ENCODE measurements around the gene CIAO2B. TPM values are rescaled to one million over a fixed set of nuclear protein-coding genes. Genes with fewer than 3 reads are reported as not detected.
"Not testable (repeated sequence)": the region's sequence is repeated elsewhere in the genome, so short reads cannot be mapped to it uniquely, and the experiment has no call there.

Gene CIAO2B
- total RNA-seq, 1 donor: 21.2 TPM

DNA sequence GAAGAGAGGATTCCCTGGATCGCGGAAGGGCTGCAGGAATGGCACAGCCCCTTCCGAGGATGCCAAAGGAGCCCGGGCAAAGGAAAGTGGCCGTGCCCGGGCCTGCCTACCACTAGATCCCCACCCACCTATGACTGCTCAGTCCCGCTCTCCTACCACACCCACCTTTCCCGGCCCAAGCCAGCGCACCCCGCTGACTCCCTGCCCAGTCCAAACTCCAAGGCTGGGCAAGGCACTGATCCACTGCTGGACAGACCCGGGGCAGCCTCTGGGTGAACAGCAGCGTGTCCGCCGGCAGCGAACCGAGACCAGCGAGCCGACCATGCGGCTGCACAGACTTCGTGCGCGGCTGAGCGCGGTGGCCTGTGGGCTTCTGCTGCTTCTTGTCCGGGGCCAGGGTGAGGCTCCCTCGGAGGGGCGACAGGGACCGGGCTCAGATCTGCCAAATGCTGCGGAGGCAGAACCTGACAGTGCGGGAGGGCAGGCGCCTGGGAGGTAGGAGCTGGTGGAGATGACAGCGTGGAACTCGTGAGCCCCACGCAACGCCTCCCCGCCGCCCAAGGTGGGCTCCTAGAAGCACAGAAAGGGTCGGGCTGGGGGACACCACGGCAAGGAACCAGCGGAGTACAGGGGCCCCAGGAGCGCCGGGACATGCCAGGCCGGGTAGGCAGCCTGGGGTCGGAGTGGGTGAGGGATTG, 1.3 kb upstream of the CIAO2B start, which contains the start of gene CES2:
Gene CES2, plus strand, starts transcription at position 203 of the 698 bp plus-strand sequence. Its CDS starts 120 bp downstream, at position 323.
- Histone ChIP-seq H3K4me3 (ENCODE audit: low read length) (peak within 1 kb of the TSS; percentile 76), H3K27me3 (ENCODE audit: insufficient read depth, low read length) (no peaks in the 10 kb centered on the region), H3K9me3 (ENCODE audit: low read depth, low read length) (no peaks in the 10 kb centered on the region), H3K4me1 (ENCODE audit: insufficient read depth, low read length) (peaks cover 33% of the 10 kb centered on the region)

DNA sequence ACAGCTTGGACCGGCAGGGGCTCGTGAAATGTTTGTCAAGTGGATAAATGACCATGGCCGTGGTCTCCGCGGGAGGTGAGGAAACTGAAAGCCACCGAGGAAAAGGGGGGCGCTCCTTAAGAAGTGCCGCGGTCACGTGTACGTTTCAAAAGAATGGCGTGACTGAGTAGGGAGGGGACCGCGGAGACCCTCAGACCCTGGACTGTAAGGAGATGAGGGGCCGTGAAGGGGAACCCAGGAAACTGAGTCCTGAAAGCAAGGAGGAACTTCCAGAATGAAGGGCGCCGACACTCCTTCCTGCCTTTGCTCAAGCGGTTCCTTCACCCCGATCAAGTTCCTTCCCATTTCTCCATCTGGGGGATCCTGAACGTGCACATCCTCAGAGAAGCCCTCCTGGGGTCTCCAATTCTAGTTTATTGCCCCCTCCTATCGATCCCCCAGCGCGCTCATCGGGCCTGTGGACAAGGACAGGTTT, 674 bp upstream of the CIAO2B start:
- Histone ChIP-seq H3K4me3 (ENCODE audit: low read length) (peak overlapping the region; percentile 76), H3K4me1 (ENCODE audit: insufficient read depth, low read length) (peaks cover 33% of the 10 kb centered on the region)
- H3K27me3 ChIP-seq (ENCODE audit: insufficient read depth, low read length); H3K9me3 ChIP-seq (ENCODE audit: low read depth, low read length): not testable (repeated sequence)

DNA sequence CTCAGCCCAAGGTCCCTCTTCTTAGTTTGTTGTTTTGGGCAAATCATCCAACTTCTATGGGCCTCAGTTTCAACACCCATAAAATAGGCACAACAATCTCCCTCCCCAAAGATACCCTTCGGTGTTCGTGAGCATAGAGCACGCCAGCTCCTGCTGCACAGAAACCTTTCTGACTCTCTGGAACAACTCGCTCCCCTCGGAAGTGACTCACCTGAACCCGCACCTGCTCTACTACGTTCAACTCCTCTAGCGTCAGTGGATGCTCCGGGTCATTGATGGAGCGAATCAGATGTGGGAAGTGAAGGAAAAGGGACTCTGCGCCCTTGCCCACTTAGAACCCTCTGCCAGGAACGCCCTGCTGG, 445 bp downstream of the CIAO2B start:
- Histone ChIP-seq H3K4me3 (ENCODE audit: low read length) (peak overlapping the region; percentile 76), H3K4me1 (ENCODE audit: insufficient read depth, low read length) (peaks cover 33% of the 10 kb centered on the region)

DNA sequence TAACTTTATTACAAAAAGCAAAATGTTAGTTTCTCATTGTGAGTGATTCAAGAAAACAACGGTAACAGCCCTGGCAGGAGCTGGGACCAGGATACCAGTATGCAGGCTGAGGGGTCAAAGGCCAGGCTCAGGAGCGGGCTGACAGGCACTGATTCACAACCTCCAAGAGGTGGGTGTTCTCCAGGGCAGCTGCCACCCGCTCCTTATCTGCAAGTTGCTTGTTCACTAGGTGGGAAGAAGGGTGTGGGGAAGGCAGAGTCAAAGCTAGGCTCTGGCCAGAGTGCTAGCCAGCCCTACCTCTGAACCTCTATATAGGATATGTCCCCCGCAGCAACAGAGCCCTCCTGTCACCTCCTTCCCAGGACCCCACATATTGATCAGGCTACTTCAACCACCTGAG, 2.1 kb downstream of the CIAO2B start:
- Histone ChIP-seq H3K4me1 (ENCODE audit: insufficient read depth, low read length) (peaks cover 33% of the 10 kb centered on the region), H3K27me3 (ENCODE audit: insufficient read depth, low read length) (no peaks in the 10 kb centered on the region), H3K9me3 (ENCODE audit: low read depth, low read length) (no peaks in the 10 kb centered on the region), H3K4me3 (ENCODE audit: low read length) (no peak overlapping the region)

More for the DNA sequence above, 445 bp downstream of the CIAO2B start:
- Histone ChIP-seq H3K9me3 (ENCODE audit: low read depth, low read length) (no peaks in the 10 kb centered on the region), H3K27me3 (ENCODE audit: insufficient read depth, low read length) (no peaks in the 10 kb centered on the region)

DNA sequence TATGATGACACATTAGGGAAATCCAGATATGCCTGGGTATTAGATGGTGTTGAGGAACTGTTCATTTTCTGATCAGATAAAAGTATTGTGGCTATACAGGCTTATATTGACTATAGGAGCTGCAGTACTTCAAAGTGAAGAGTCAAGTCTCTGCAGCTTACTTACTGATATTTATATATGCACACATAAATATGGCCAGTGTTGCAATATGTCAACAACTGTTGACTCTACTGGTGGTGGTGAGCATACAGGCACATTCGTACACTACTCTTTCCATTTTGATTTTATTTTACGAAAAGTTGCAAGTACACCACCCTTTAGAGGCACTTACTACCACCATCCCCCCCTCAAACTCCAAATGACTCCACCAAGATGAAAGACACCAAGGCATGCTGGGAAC, 2.5 kb downstream of the CIAO2B start:
- Histone ChIP-seq H3K9me3 (ENCODE audit: low read depth, low read length) (no peaks in the 10 kb centered on the region), H3K27me3 (ENCODE audit: insufficient read depth, low read length) (no peaks in the 10 kb centered on the region), H3K4me3 (ENCODE audit: low read length) (no peak overlapping the region), H3K4me1 (ENCODE audit: insufficient read depth, low read length) (peaks cover 31% of the 10 kb centered on the region)

DNA sequence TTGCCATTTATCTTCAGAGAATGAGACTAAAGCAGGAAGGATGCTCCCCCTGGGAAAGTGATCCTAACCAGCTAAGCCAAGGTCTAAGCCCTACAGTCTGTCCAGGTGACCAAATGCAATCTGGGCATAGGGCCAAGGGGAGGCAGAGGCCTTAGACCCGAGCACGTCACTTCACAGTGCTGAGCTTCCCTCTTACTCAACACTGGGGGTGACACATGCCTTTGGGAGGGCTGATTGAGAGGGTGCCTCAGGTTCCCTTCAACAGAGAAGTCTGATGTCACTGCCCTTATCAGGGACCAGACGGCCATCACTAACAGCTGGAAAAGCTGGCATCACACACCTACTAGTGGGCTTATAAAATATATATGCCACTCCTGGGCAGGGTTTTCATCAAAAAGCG, 4.0 kb downstream of the CIAO2B start:
- H3K27me3 ChIP-seq (ENCODE audit: insufficient read depth, low read length): peaks cover 13% of the 10 kb centered on the region

DNA sequence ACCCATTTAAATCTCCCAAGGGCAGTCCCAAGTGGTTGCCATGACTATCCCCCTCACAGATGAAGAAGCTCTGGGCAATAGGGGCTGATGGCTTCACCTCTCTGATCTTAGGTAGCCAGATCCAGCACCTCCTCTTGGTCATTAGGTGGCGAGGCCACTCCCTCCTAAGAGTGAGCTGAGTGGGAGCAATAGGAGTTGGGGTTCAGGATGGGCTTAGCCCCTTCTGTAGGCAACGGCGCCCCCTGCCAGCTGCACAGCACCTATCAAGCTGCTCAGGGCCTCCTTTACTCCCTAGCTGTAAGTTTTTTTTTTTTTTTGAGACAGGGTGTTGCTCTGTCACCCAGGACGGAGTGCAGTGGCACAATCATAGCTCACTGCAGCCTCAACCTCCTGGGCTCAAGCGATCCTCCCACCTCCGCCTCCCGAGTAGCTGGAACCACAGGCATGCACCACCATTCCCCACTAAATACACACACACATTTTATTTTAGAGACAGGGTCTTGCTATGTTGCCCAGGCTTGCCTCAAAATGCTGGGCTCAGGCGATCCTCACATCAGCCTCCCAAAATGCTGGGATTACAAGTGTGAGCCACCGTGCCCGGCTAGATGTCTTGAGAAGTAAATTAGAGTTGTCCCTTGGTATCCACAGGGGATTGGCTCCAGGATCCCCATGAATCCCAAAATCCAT, 5.4 kb downstream of the CIAO2B start:
- Histone ChIP-seq H3K27me3 (ENCODE audit: insufficient read depth, low read length) (peaks cover 24% of the 10 kb centered on the region), H3K4me1 (ENCODE audit: insufficient read depth, low read length) (peaks cover 28% of the 10 kb centered on the region), H3K4me3 (ENCODE audit: low read length) (no peak overlapping the region), H3K9me3 (ENCODE audit: low read depth, low read length) (no peaks in the 10 kb centered on the region)

More for the DNA sequence above, 4.0 kb downstream of the CIAO2B start:
- Histone ChIP-seq H3K4me1 (ENCODE audit: insufficient read depth, low read length) (peaks cover 24% of the 10 kb centered on the region), H3K4me3 (ENCODE audit: low read length) (no peak overlapping the region), H3K9me3 (ENCODE audit: low read depth, low read length) (no peaks in the 10 kb centered on the region)

DNA sequence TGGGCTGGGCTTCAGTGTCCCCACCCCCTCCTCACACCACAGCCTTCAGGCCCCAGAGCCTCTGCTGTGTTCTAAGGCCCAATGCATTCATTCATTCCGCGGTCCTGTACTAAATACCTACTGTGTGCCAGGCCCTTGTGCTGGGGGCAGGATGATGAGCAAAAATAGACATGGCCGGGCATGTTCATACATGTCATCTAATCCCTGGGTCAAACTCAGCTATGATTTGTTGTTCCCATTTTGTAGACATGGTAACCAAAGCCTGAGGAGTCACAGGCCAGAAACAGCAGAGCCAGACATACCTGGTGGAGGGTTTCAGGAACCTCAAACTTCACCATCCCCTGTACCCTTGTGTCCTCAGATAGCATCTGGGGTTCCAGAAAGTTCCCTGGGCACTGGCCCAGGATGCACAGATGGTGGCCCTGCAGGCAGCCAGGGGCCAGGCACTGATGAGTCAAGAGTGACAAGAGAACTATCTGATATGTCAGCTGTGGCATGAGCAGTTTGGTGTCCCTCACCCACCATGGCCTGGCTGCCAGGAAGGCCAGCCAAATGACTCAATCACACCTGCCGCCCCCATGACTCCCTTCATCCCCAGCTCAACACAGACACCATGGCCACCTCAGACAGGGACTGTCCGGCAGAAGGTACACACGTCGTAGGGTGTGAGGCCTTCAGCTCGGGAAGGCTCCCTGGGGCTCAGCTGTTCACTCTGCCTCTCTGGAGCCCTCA, 6.1 kb downstream of the CIAO2B start:
- H3K27me3 ChIP-seq (ENCODE audit: insufficient read depth, low read length): peaks cover 29% of the 10 kb centered on the region
- H3K4me3 ChIP-seq (ENCODE audit: low read length): no peak overlapping the region
- H3K4me1 ChIP-seq (ENCODE audit: insufficient read depth, low read length): peaks cover 20% of the 10 kb centered on the region

DNA sequence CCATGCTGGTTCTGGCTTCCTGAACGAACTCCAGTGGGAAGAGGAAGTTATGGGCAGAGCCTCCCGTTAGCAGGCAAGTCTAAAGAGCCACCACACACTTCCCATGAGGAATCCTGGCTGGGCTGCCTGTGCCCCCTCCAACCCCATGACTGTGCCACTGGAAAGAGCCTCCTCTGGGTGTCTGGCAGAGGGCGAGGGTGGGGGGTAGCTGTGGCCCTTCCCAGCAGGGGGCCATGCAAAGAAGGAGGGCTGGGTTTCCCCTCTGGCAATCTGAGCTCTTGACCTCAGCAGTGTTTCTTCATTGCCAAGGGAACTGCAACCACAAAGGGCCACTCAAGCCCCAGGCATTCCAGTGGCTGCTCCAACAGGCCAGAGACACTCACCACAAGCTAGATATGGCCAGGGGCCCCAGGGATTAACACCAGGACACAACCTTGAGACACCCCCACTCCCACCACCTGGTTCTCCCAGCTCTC, 7.2 kb downstream of the CIAO2B start:
- H3K4me1 ChIP-seq (ENCODE audit: insufficient read depth, low read length): peaks cover 13% of the 10 kb centered on the region
- no peaks in the 10 kb centered on the region for H3K9me3 ChIP-seq (ENCODE audit: low read depth, low read length)
- peaks cover 29% of the 10 kb centered on the region for H3K27me3 ChIP-seq (ENCODE audit: insufficient read depth, low read length)
- H3K4me3 ChIP-seq (ENCODE audit: low read length): no peak overlapping the region

More for the DNA sequence above, 6.1 kb downstream of the CIAO2B start:
- no peaks in the 10 kb centered on the region for H3K9me3 ChIP-seq (ENCODE audit: low read depth, low read length)

DNA sequence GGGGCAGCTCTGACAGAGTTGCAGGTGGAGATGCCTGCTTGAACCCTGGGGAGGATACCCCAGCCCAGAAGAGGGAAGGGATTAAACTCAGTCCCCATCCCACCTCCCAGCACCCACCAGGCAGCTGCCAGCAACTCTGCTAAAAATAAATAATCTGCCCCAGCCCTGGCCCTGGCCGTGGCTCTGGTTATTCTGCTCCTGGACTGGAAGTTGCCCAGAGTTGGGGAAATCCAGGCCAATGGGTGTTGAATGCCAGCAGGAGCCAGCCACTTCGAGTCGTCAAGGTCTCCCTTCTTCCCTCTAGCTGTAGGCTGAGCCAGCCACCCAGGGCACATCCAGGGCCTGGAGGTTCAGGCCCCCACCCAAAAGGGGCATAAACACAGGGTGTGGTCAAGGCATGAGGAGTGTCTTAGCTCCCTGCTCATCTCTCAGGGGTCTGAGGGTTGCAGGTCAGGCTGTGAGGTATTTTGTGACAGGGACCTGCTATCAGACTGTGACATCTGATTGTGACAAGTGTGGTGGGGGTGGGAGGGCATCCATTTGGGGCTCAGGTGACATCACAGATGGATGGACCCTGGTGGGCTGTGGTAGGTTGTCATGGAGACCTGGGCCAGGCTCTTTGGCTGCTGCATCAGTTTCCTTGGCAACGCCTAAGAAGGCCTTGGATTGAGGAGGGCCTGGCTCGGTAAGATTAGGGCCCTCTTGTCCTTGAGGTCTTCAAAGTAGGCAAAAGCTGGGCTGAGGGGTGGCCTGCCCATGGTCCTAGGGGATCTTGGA, 7.8 kb downstream of the CIAO2B start:
- Histone ChIP-seq H3K9me3 (ENCODE audit: low read depth, low read length) (no peaks in the 10 kb centered on the region), H3K4me3 (ENCODE audit: low read length) (no peak overlapping the region), H3K27me3 (ENCODE audit: insufficient read depth, low read length) (peaks cover 29% of the 10 kb centered on the region), H3K4me1 (ENCODE audit: insufficient read depth, low read length) (peaks cover 13% of the 10 kb centered on the region)

DNA sequence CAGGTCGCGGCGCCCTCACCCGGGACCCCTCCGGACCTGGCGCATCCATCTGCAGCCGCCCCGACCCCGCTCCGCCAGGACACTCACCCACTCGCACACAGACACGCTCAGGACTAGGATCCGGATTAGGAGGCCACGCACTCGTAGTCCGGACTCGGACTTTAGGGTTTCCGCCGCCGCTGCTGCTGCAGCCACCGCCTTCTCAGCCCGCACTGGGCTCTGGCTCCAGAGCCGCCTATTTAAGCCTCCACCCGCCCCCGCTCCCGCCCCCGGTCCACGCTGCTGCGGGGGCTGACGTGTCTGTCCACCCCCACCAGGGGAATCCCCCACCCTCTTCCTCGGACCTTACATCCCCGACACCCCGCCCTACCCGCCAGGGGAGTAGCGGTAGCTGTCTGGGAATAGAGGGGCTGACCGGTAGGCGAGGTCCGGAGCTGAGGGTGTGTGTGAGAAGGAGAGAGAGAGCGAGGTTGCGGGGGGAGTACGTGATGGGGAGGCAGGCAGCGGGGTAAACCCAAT, 8.8 kb downstream of the CIAO2B start, which contains the start of gene RRAD:
Gene RRAD, minus strand, starts transcription at position 214 of the 519 bp plus-strand sequence. CDS start 356 bp downstream, outside the sequence.
- Histone ChIP-seq H3K4me3 (ENCODE audit: low read length) (no peak within 1 kb of the TSS), H3K4me1 (ENCODE audit: insufficient read depth, low read length) (peaks cover 13% of the 10 kb centered on the region), H3K27me3 (ENCODE audit: insufficient read depth, low read length) (peaks cover 29% of the 10 kb centered on the region), H3K9me3 (ENCODE audit: low read depth, low read length) (no peaks in the 10 kb centered on the region)

DNA sequence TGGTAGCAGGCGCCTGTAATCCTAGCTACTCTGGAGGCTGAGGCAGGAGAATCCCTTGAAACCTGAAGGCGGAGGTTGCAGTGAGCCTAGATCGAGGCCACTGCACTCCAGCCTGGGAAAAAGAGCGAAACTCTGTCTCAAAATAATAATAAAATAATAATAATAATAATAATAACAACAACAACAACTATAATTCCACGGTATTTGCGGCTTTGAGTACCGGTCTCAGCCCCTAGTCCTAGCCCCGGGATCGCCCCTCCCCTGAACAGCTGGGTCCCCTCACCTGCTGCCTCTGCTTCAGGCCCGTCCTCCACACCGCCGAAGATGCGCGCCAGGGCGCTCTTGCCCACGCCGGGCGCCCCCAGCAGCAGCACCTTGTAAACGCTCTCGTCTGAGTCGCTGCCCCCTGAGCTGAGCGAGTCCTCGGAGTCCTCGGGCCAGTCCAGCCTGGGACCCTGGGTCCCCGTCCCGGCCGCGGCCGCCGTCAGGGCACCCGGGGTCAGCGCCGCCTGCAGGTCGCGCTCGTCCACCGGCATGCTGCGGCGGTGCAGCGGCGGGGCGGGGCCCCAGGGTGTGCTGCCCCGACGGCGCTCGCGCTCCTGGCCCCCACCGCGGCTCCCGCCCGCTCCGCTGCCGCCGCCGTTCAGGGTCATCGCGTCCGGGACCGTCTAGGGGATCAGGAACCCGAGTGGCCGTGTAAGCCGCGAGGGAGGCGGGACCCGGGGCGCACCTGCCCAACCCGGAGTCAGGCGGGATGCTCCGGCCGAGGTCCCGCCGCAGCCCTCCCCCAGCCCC, 9.5 kb downstream of the CIAO2B start:
- Histone ChIP-seq H3K27me3 (ENCODE audit: insufficient read depth, low read length) (peaks cover 29% of the 10 kb centered on the region), H3K4me3 (ENCODE audit: low read length) (no peak overlapping the region), H3K4me1 (ENCODE audit: insufficient read depth, low read length) (peaks cover 13% of the 10 kb centered on the region), H3K9me3 (ENCODE audit: low read depth, low read length) (no peaks in the 10 kb centered on the region)

DNA sequence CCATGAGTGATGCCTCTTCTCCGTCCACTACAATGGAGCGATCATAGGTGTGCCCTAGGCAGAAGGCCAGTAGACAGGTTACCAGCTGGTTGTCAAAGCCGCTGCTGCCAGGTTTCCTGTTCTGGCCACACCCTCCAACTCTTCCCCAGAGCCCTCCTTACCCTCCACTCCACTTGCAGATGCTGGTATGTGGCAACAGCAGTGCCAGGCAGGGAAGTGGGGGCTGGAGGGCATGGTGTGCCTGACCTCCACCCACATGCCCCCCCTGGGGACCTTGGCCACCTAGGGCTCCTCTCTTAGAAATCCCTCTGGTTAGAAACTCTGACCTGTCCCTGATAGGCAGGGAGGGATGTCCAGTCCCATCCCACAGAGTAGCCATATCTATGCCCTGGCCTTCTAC, 10.3 kb downstream of the CIAO2B start:
- Histone ChIP-seq H3K27me3 (ENCODE audit: insufficient read depth, low read length) (peaks cover 29% of the 10 kb centered on the region), H3K4me1 (ENCODE audit: insufficient read depth, low read length) (peaks cover 13% of the 10 kb centered on the region), H3K4me3 (ENCODE audit: low read length) (no peak overlapping the region), H3K9me3 (ENCODE audit: low read depth, low read length) (no peaks in the 10 kb centered on the region)
